ENCODE results near the gene HLA-DPB1.
"Not testable (repeated sequence)": the region's sequence is repeated elsewhere in the genome, so short reads cannot be mapped to it uniquely, and the experiment has no call there.

HLA-DPB1 gene

GRCh38 chr6:33075568-33076405 is at the start of gene HLA-DPB1:
Gene HLA-DPB1, plus strand, starts transcription at chr6:33075990. Its CDS starts 52 bp downstream, at chr6:33076042.
- no peak for DNase-seq (ENCODE audit: low read depth, low spot score)
- H3K27ac ChIP-seq = no peak within 1 kb of the TSS

GRCh38 chr6:33028220-33028849 is 47.5 kb upstream of the HLA-DPB1 start:
- no peak overlapping the region for H3K27ac ChIP-seq
- no peak for DNase-seq (ENCODE audit: low read depth, low spot score)

- H3K27ac ChIP-seq = no peak overlapping the region
- no peak for DNase-seq (ENCODE audit: low read depth, low spot score)
Observed at GRCh38 chr6:33029328-33030184, 46.2 kb upstream of the HLA-DPB1 start.

- H3K27ac ChIP-seq = no peak overlapping the region
- DNase-seq (ENCODE audit: low read depth, low spot score) = no peak
Observed at GRCh38 chr6:33030245-33030644, 45.5 kb upstream of the HLA-DPB1 start.

- no peak for DNase-seq (ENCODE audit: low read depth, low spot score)
Observed at GRCh38 chr6:33034554-33034953, 41.2 kb upstream of the HLA-DPB1 start.

GRCh38 chr6:33036535-33036934 is 39.3 kb upstream of the HLA-DPB1 start:
- H3K27ac ChIP-seq = no peak overlapping the region
- DNase-seq (ENCODE audit: low read depth, low spot score) = no peak

More at GRCh38 chr6:33034554-33034953, 41.2 kb upstream of the HLA-DPB1 start:
- H3K27ac ChIP-seq = no peak overlapping the region

- H3K27ac ChIP-seq = no peak overlapping the region
- no peak for DNase-seq (ENCODE audit: low read depth, low spot score)
Observed at GRCh38 chr6:33040157-33040556, 35.6 kb upstream of the HLA-DPB1 start.

- no peak overlapping the region for H3K27ac ChIP-seq
- no peak for DNase-seq (ENCODE audit: low read depth, low spot score)
Observed at GRCh38 chr6:33049323-33050013, 26.3 kb upstream of the HLA-DPB1 start.

- DNase-seq (ENCODE audit: low read depth, low spot score) = peak; percentile 1
- H3K27ac ChIP-seq = no peak overlapping the region
Observed at GRCh38 chr6:33050014-33050810, 25.6 kb upstream of the HLA-DPB1 start.

- DNase-seq (ENCODE audit: low read depth, low spot score) = no peak
- H3K27ac ChIP-seq = no peak overlapping the region
Observed at GRCh38 chr6:33052627-33053026, 23.2 kb upstream of the HLA-DPB1 start.

- no peak for DNase-seq (ENCODE audit: low read depth, low spot score)
Observed at GRCh38 chr6:33053230-33053629, 22.6 kb upstream of the HLA-DPB1 start.

GRCh38 chr6:33057222-33058150 is 18.3 kb upstream of the HLA-DPB1 start:
- H3K27ac ChIP-seq = no peak overlapping the region
- no peak for DNase-seq (ENCODE audit: low read depth, low spot score)

More at GRCh38 chr6:33053230-33053629, 22.6 kb upstream of the HLA-DPB1 start:
- no peak overlapping the region for H3K27ac ChIP-seq

GRCh38 chr6:33061987-33062386 is 13.8 kb upstream of the HLA-DPB1 start:
- no peak overlapping the region for H3K27ac ChIP-seq
- DNase-seq (ENCODE audit: low read depth, low spot score) = no peak

- not testable (repeated sequence) for DNase-seq (ENCODE audit: low read depth, low spot score); H3K27ac ChIP-seq
Observed at GRCh38 chr6:33063435-33063834, 12.4 kb upstream of the HLA-DPB1 start.

- H3K27ac ChIP-seq = no peak overlapping the region
- no peak for DNase-seq (ENCODE audit: low read depth, low spot score)
Observed at GRCh38 chr6:33064723-33065122, 11.1 kb upstream of the HLA-DPB1 start.

GRCh38 chr6:33065312-33065711 is 10.5 kb upstream of the HLA-DPB1 start:
- no peak overlapping the region for H3K27ac ChIP-seq
- no peak for DNase-seq (ENCODE audit: low read depth, low spot score)

GRCh38 chr6:33066917-33067521 is 8.8 kb upstream of the HLA-DPB1 start:
- DNase-seq (ENCODE audit: low read depth, low spot score) = no peak
- H3K27ac ChIP-seq = no peak overlapping the region

All from epithelial cell of prostate (primary cell).